Cortex of kidney (tissue), 1 donor: ENCODE results near the gene ATF7IP2.
"Not testable (repeated sequence)": the region's sequence is repeated elsewhere in the genome, so short reads cannot be mapped to it uniquely, and the experiment has no call there.

Experiments used
- DNase-seq: peaks from one replicate; lab custom pipeline; 2025; lab: John Stamatoyannopoulos, UW

Gene ATF7IP2

GRCh38 chr16:10385725-10386516 is at the start of gene ATF7IP2:
Gene ATF7IP2, plus strand, starts transcription at chr16:10386061. Its CDS starts 44,560 bp downstream, at chr16:10430621.
- no peak for DNase-seq

- DNase-seq: no peak
Observed at GRCh38 chr16:10338426-10338825, 47.4 kb upstream of the ATF7IP2 start.

- DNase-seq: no peak
Observed at GRCh38 chr16:10339777-10340732, 45.8 kb upstream of the ATF7IP2 start.

GRCh38 chr16:10343124-10343760 is 42.6 kb upstream of the ATF7IP2 start:
- no peak for DNase-seq

- not testable (repeated sequence) for DNase-seq
Observed at GRCh38 chr16:10344699-10345098, 41.2 kb upstream of the ATF7IP2 start.

- no peak for DNase-seq
Observed at GRCh38 chr16:10345629-10346028, 40.2 kb upstream of the ATF7IP2 start.

- DNase-seq: no peak
Observed at GRCh38 chr16:10349851-10350250, 36.0 kb upstream of the ATF7IP2 start.

GRCh38 chr16:10352262-10352661 is 33.6 kb upstream of the ATF7IP2 start:
- DNase-seq: no peak

- DNase-seq: no peak
Observed at GRCh38 chr16:10355589-10355988, 30.3 kb upstream of the ATF7IP2 start.

GRCh38 chr16:10356870-10357842 is 28.7 kb upstream of the ATF7IP2 start:
- DNase-seq: no peak

- not testable (repeated sequence) for DNase-seq
Observed at GRCh38 chr16:10361747-10362076, 24.1 kb upstream of the ATF7IP2 start.

GRCh38 chr16:10362077-10362863 is 23.6 kb upstream of the ATF7IP2 start:
- DNase-seq: no peak

- DNase-seq: not testable (repeated sequence)
Observed at GRCh38 chr16:10362864-10363197, 23.0 kb upstream of the ATF7IP2 start.

- not testable (repeated sequence) for DNase-seq
Observed at GRCh38 chr16:10366619-10367018, 19.2 kb upstream of the ATF7IP2 start.

- DNase-seq: no peak
Observed at GRCh38 chr16:10367616-10368188, 18.2 kb upstream of the ATF7IP2 start.

GRCh38 chr16:10368969-10369551 is 16.8 kb upstream of the ATF7IP2 start:
- DNase-seq: no peak

GRCh38 chr16:10370096-10370726 is 15.7 kb upstream of the ATF7IP2 start:
- DNase-seq: no peak

- no peak for DNase-seq
Observed at GRCh38 chr16:10371592-10371991, 14.3 kb upstream of the ATF7IP2 start.

GRCh38 chr16:10373556-10373955 is 12.3 kb upstream of the ATF7IP2 start:
- DNase-seq: no peak
